ENCODE results near the gene SGMS1. TPM values are rescaled to one million over a fixed set of nuclear protein-coding genes. Genes with fewer than 3 reads are reported as not detected.
A peak's percentile ranks its signal among the peaks of the same experiment; 100 is the strongest.

The SGMS1 gene
- total RNA-seq, 2 experiments from 2014 or later = 24.8 to 25.2 TPM

DNA sequence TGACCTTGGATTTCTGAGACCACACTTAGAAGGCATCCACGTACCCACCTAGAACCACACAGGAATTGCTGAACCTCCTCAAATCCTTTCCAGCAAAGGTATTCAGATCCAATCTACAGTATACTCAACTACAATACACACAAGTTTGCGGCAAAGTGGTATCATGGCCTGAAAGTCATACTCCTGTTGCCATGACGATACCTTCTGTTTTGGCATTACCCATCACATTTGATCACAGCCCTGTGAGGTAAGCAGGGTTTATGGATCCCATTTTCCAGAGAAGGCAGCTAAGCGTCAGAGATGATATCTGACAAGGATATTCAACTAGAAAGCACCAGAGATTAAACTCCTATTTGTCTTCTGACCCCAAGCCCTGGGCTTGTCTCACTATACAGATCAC is 32.8 kb downstream of the SGMS1 start:
- no peak overlapping the region for H3K27ac ChIP-seq (ENCODE audit: low read depth in 1 of 2, low read length in 2 of 2)
- DNase-seq (no peak), ATAC-seq (ENCODE audit: poor library complexity) (no peak)
- Mint-ChIP-seq H3K4me1 (ENCODE audit: low read depth) (peaks cover 22% of the 10 kb centered on the region), H3K36me3 (ENCODE audit: low read depth) (peaks cover 40% of the 10 kb centered on the region), H3K27ac (no peak overlapping the region), H3K9me3 (no peaks in the 10 kb centered on the region), H3K4me3 (no peak overlapping the region), H3K27me3 (no peaks in the 10 kb centered on the region)
- H3K27me3 ChIP-seq (ENCODE audit: control insufficient read depth in 1 of 2, insufficient read depth in 2 of 2, low read length in 2 of 2) = no peaks in the 10 kb centered on the region
- no peaks in the 10 kb centered on the region for H3K9me3 ChIP-seq (ENCODE audit: control insufficient read depth in 1 of 2, insufficient read depth in 1 of 2, low read length in 2 of 2)
- H3K4me3 ChIP-seq (ENCODE audit: low read length) = no peak overlapping the region
- ChIA-PET POLR2A (no interaction called here), CTCF (no interaction called here)
- intact Hi-C loops (cut with DNase I, micrococcal nuclease) = no loop called here
- no peaks in the 10 kb centered on the region for H3K4me1 ChIP-seq (ENCODE audit: insufficient read depth, low read length)
- TF ChIP-seq, protein P1, sequence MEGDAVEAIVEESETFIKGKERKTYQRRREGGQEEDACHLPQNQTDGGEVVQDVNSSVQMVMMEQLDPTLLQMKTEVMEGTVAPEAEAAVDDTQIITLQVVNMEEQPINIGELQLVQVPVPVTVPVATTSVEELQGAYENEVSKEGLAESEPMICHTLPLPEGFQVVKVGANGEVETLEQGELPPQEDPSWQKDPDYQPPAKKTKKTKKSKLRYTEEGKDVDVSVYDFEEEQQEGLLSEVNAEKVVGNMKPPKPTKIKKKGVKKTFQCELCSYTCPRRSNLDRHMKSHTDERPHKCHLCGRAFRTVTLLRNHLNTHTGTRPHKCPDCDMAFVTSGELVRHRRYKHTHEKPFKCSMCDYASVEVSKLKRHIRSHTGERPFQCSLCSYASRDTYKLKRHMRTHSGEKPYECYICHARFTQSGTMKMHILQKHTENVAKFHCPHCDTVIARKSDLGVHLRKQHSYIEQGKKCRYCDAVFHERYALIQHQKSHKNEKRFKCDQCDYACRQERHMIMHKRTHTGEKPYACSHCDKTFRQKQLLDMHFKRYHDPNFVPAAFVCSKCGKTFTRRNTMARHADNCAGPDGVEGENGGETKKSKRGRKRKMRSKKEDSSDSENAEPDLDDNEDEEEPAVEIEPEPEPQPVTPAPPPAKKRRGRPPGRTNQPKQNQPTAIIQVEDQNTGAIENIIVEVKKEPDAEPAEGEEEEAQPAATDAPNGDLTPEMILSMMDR (IDR thresholded peaks at IDR 0.05) = no peak
- H3K36me3 ChIP-seq (ENCODE audit: insufficient read depth, low read length) = peaks cover 24% of the 10 kb centered on the region

DNA sequence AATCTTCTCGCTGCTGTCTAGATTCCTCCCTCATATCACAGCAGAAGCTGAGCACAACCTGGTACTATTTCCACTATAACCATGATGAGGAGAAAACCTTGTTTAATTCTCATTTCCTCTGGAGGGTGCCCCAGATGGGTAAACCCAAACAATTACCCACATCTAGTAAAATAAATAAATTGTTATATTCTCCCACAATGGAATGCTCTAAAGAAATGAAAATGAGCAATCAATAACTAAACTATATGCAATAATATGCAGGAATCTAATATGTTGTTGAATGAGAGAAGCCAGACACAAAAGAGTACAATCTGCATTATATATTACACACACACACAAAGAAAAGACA is 37.0 kb downstream of the SGMS1 start:
- Mint-ChIP-seq H3K27me3 (no peaks in the 10 kb centered on the region), H3K36me3 (ENCODE audit: low read depth) (peaks cover 56% of the 10 kb centered on the region), H3K4me3 (no peak overlapping the region), H3K9me3 (no peaks in the 10 kb centered on the region), H3K4me1 (ENCODE audit: low read depth) (peaks cover 39% of the 10 kb centered on the region), H3K27ac (no peak overlapping the region)
- DNase-seq (no peak), ATAC-seq (ENCODE audit: poor library complexity) (no peak)
- no peak overlapping the region for H3K4me3 ChIP-seq (ENCODE audit: low read length)
- H3K27me3 ChIP-seq (ENCODE audit: control insufficient read depth in 1 of 2, insufficient read depth in 2 of 2, low read length in 2 of 2) = no peaks in the 10 kb centered on the region
- peaks cover 8% of the 10 kb centered on the region for H3K4me1 ChIP-seq (ENCODE audit: insufficient read depth, low read length)
- peaks cover 26% of the 10 kb centered on the region for H3K36me3 ChIP-seq (ENCODE audit: insufficient read depth, low read length)
- CTCF ChIA-PET = no interaction called here
- H3K9me3 ChIP-seq (ENCODE audit: control insufficient read depth in 1 of 2, insufficient read depth in 1 of 2, low read length in 2 of 2) = no peaks in the 10 kb centered on the region
- no peak overlapping the region for H3K27ac ChIP-seq (ENCODE audit: low read depth in 1 of 2, low read length in 2 of 2)
- intact Hi-C loops (cut with DNase I, micrococcal nuclease) = no loop called here
- POLR2A ChIA-PET = no interaction called here
- TF ChIP-seq, protein P1 (IDR thresholded peaks at IDR 0.05) = no peak

DNA sequence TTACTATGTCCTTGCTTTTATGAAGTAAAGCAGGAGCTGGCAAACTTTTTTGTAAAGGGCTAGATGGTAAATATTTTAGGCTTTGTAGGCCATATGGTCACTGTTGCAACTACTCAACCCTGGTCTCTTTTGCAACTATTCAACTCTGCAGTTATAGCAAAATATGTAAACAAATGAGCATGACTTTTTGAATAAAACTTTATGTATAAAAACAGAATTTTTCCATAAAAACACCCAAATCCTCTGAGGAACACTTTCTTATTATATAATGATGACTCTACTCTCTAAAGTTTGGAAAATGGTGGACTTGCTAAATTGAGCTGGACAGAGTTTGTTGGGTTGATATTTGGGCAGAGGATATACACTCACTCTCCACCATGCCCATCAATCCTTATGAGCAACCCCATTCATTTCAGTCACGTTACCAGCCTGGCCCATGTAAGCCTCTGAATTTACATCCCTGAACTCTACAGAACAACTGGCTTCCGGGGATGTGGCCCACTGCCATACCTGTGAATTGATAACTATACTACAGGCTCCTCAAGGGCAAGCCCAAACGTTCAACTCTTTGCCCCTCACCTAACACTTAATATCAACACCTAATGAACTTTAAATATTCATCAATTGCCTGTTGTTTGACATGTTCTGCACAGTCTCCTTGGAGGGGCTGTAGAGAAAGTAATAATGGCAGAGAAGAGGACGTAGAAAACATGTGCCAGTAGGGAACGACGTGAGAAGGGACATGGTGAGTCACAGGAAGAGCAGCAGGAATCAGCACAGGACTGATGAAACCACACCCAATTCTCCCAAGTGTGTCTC is 37.6 kb downstream of the SGMS1 start:
- DNase-seq (peak in 2 of 14 experiments; percentile 7 to 27), ATAC-seq (ENCODE audit: poor library complexity) (no peak)
- H3K4me3 ChIP-seq (ENCODE audit: low read length) = no peak overlapping the region
- TF ChIP-seq, protein P1 (IDR thresholded peaks at IDR 0.05) = no peak
- H3K9me3 ChIP-seq (ENCODE audit: control insufficient read depth in 1 of 2, insufficient read depth in 1 of 2, low read length in 2 of 2) = no peaks in the 10 kb centered on the region
- peaks cover 56% of the 10 kb centered on the region for H3K36me3 Mint-ChIP-seq (ENCODE audit: low read depth)
- H3K27me3 ChIP-seq (ENCODE audit: control insufficient read depth in 1 of 2, insufficient read depth in 2 of 2, low read length in 2 of 2) = no peaks in the 10 kb centered on the region
- no peak overlapping the region for H3K27ac Mint-ChIP-seq
- no peaks in the 10 kb centered on the region for H3K27me3 Mint-ChIP-seq
- peaks cover 26% of the 10 kb centered on the region for H3K36me3 ChIP-seq (ENCODE audit: insufficient read depth, low read length)
- H3K4me1 Mint-ChIP-seq (ENCODE audit: low read depth) = peaks cover 45% of the 10 kb centered on the region
- H3K4me1 ChIP-seq (ENCODE audit: insufficient read depth, low read length) = peaks cover 10% of the 10 kb centered on the region
- POLR2A ChIA-PET = no interaction called here
- CTCF ChIA-PET = no interaction called here
- no peak overlapping the region for H3K4me3 Mint-ChIP-seq
- H3K27ac ChIP-seq (ENCODE audit: low read depth in 1 of 2, low read length in 2 of 2) = no peak overlapping the region
- H3K9me3 Mint-ChIP-seq = no peaks in the 10 kb centered on the region
- intact Hi-C loops (cut with DNase I, micrococcal nuclease) = no loop called here

Measured in CD4-positive, alpha-beta T cell (primary cell).